WTC11 (cell line): ENCODE results near the gene NR5A1.

Experiments
- ATF3 ChIP-seq: sonication (generic); formaldehyde crosslinking; conservative IDR thresholded peaks from 2 replicates; pipeline ENCODE4 v1.8.1; 2022; ENCODE audit warnings: mild to moderate bottlenecking, missing genetic modification reagents
- CTCF ChIP-seq: fragments of 200-600 bp; IDR thresholded peaks from 2 replicates; pipeline ENCODE4 v1.8.0; 2022; ENCODE audit warnings: antibody characterized with exemption
- FOXP4 ChIP-seq: sonication (generic); formaldehyde crosslinking; IDR thresholded peaks from 2 replicates; pipeline ENCODE4 v1.8.0; 2022; ENCODE audit warnings: mild to moderate bottlenecking, missing genetic modification reagents
- SP1 ChIP-seq: sonication (generic); formaldehyde crosslinking; conservative IDR thresholded peaks from 2 replicates; pipeline ENCODE4 v1.8.1; 2022; ENCODE audit warnings: missing genetic modification reagents
- TEAD4 ChIP-seq: sonication (generic); formaldehyde crosslinking; IDR thresholded peaks from 2 replicates; pipeline ENCODE4 v1.8.0; 2022; ENCODE audit warnings: mild to moderate bottlenecking, missing genetic modification reagents
- TF ChIP-seq, protein P1 (sequence below): sonication (generic); formaldehyde crosslinking; IDR thresholded peaks from 2 replicates; pipeline ENCODE4 v1.8.0; 2022; ENCODE audit warnings: mild to moderate bottlenecking, missing genetic modification reagents
- TF ChIP-seq, protein P2 (sequence below): sonication (generic); formaldehyde crosslinking; IDR thresholded peaks from 2 replicates; pipeline ENCODE4 v1.8.1; 2023; ENCODE audit warnings: mild to moderate bottlenecking, missing genetic modification reagents, borderline replicate concordance

- TF ChIP-seq, protein P1, sequence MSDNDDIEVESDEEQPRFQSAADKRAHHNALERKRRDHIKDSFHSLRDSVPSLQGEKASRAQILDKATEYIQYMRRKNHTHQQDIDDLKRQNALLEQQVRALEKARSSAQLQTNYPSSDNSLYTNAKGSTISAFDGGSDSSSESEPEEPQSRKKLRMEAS (CRISPR knock-in tag) = no peak
- TF ChIP-seq CTCF = no peak
- no peak for TF ChIP-seq ATF3 (CRISPR knock-in tag)
- no peak for TF ChIP-seq SP1 (CRISPR knock-in tag)
- TF ChIP-seq TEAD4 (CRISPR knock-in tag) = no peak
- TF ChIP-seq FOXP4 (CRISPR knock-in tag) = no peak
- TF ChIP-seq, protein P2, sequence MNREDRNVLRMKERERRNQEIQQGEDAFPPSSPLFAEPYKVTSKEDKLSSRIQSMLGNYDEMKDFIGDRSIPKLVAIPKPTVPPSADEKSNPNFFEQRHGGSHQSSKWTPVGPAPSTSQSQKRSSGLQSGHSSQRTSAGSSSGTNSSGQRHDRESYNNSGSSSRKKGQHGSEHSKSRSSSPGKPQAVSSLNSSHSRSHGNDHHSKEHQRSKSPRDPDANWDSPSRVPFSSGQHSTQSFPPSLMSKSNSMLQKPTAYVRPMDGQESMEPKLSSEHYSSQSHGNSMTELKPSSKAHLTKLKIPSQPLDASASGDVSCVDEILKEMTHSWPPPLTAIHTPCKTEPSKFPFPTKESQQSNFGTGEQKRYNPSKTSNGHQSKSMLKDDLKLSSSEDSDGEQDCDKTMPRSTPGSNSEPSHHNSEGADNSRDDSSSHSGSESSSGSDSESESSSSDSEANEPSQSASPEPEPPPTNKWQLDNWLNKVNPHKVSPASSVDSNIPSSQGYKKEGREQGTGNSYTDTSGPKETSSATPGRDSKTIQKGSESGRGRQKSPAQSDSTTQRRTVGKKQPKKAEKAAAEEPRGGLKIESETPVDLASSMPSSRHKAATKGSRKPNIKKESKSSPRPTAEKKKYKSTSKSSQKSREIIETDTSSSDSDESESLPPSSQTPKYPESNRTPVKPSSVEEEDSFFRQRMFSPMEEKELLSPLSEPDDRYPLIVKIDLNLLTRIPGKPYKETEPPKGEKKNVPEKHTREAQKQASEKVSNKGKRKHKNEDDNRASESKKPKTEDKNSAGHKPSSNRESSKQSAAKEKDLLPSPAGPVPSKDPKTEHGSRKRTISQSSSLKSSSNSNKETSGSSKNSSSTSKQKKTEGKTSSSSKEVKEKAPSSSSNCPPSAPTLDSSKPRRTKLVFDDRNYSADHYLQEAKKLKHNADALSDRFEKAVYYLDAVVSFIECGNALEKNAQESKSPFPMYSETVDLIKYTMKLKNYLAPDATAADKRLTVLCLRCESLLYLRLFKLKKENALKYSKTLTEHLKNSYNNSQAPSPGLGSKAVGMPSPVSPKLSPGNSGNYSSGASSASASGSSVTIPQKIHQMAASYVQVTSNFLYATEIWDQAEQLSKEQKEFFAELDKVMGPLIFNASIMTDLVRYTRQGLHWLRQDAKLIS (CRISPR knock-in tag) = no peak
These were observed 33.9 kb downstream of the NR5A1 start for GRCh38 chr9:124473310-124473709.
